Right lobe of liver (tissue), 6 donors: Measurements from ENCODE around the gene FOXI1. TPM values are rescaled to one million over a fixed set of nuclear protein-coding genes. Genes with fewer than 3 reads are reported as not detected.

Source experiments
- ATAC-seq, 4 donors: fragments of 200-7000 bp; cut with Tn5 transposase; one replicate each; pipeline ENCODE4 v1.9.1; 2020; ENCODE audit warnings: mild to moderate bottlenecking in 4 of 4, moderate library complexity in 4 of 4
- DNase-seq, 3 donors: peaks; one replicate each; pipeline ENCODE4 v3.0.0-alpha.2; 2020
- H3K27ac ChIP-seq, 3 donors: fragments of 200-600 bp; one replicate each; pipeline ENCODE4 v1.8.0; 2022
- H3K27me3 ChIP-seq, 2 donors: fragments of 200-600 bp; one replicate each; pipeline ENCODE4 v1.8.0; 2022
- H3K36me3 ChIP-seq, 4 donors: fragments of 200-600 bp; sonication (generic) in 1 of 4; one replicate each; pipeline versions ENCODE4 v1.5.1 to v1.8.0; 2017 to 2022; ENCODE audit warnings: control low read depth in 1 of 4
- H3K4me1 ChIP-seq, 4 donors: fragments of 200-600 bp; sonication (generic) in 1 of 4; one replicate each; pipeline versions ENCODE4 v1.5.1 to v1.8.0; 2017 to 2022; ENCODE audit warnings: control low read depth in 1 of 4
- H3K4me3 ChIP-seq, 3 donors: fragments of 200-600 bp; one replicate each; pipeline ENCODE4 v1.8.0; 2022
- H3K9me3 ChIP-seq, 4 donors: fragments of 200-600 bp; sonication (generic) in 1 of 4; one replicate each; pipeline versions ENCODE4 v1.5.1 to v1.8.0; 2017 to 2022; ENCODE audit warnings: control low read depth in 1 of 4
- CTCF ChIP-seq, 4 donors: fragments of 200-600 bp in 3 of 4; fragments of 450-650 bp in 1 of 4; IDR thresholded peaks; one replicate each; pipeline versions ENCODE4 v1.5.1 to v1.8.0; 2016 to 2022; ENCODE audit warnings: antibody characterized with exemption in 4 of 4, mild to moderate bottlenecking in 2 of 4
- POLR2A ChIP-seq: fragments of 450-650 bp; IDR thresholded peaks from one replicate; pipeline ENCODE4 v1.6.1; 2017; ENCODE audit warnings: antibody characterized with exemption, mild to moderate bottlenecking
- WGBS: methylation state at CpG from one replicate; pipeline ENCODE4 v1.1.6; 2018; ENCODE audit warnings: low coverage, low lambda C conversion rate; ENCODE audit not compliant: insufficient coverage; ENCODE audit errors: missing lambda C conversion rate; 5-methylcytosine and 5-hydroxymethylcytosine counted together
- intact Hi-C, 2 donors: fragments of 100-400 bp; cut with DNase I; formaldehyde crosslinking; loops; one replicate each; pipeline versions ENCODE4 v1.11.2 to v1.14.1; 2022
- total RNA-seq, 6 experiments: library from RNA; depleted of rRNA in 2 of 6; stranded (reverse); fragments of >200 nt in 2 of 6; fragmentation: NEBNext Ultra II Directional in 3 of 6; extraction: Animal tissue kit (Norgen Biotek cat#: 25700) in 3 of 6; gene quantifications; one replicate each; pipeline versions ENCODE4 v1.1.0 to v1.2.4, GENCODE V29; 2016 to 2023
- donor health status: DM: no; HTN: yes; CAD: no.
- donor health status: DM: no; HTN: no; CAD: no.
- donor health status: DM: no; HTN: no; CAD: no.
- donor health status: DM: no; HTN: yes; CAD: no.
- donor health status: DM: no; HTN: yes; CAD: no.

The FOXI1 gene
- total RNA-seq, 6 experiments from 2014 or later = not detected

GRCh38 chr5:170110403-170111087 lies 4.8 kb downstream of the FOXI1 start:
- Histone ChIP-seq H3K27ac (no peak overlapping the region), H3K36me3 (no peaks in the 10 kb centered on the region), H3K4me1 (no peaks in the 10 kb centered on the region), H3K9me3 (no peaks in the 10 kb centered on the region), H3K27me3 (no peaks in the 10 kb centered on the region), H3K4me3 (no peak overlapping the region)
- DNase-seq (no peak), ATAC-seq (no peak)
- TF ChIP-seq POLR2A (no peak), CTCF (IDR thresholded peaks at IDR 0.05) (no peak)
- 69% methylated on average over 3 of the region's 3 CpGs for WGBS
- intact Hi-C loops = no loop called here

- H3K4me1 ChIP-seq = no peaks in the 10 kb centered on the region
- TF ChIP-seq POLR2A (no peak), CTCF (IDR thresholded peaks at IDR 0.05) (no peak)
- DNase-seq (no peak), ATAC-seq (no peak)
- intact Hi-C loops = no loop called here
- H3K27ac ChIP-seq = no peak overlapping the region
- WGBS = 27% methylated on average over 7 of the region's 8 CpGs
- H3K27me3 ChIP-seq = no peaks in the 10 kb centered on the region
- H3K9me3 ChIP-seq = no peaks in the 10 kb centered on the region
- no peaks in the 10 kb centered on the region for H3K36me3 ChIP-seq
- no peak overlapping the region for H3K4me3 ChIP-seq
These were observed 5.5 kb downstream of the FOXI1 start for GRCh38 chr5:170111088-170111785.

- Histone ChIP-seq H3K9me3 (no peaks in the 10 kb centered on the region), H3K27me3 (no peaks in the 10 kb centered on the region), H3K4me3 (no peak overlapping the region), H3K36me3 (no peaks in the 10 kb centered on the region), H3K27ac (no peak overlapping the region), H3K4me1 (no peaks in the 10 kb centered on the region)
- no peak for TF ChIP-seq CTCF (IDR thresholded peaks at IDR 0.05)
- TF ChIP-seq POLR2A = no peak
- DNase-seq = no peak
- no peak for ATAC-seq
- WGBS = 24% methylated on average over 3 of the region's 6 CpGs
- intact Hi-C loops = no loop called here
These were observed 7.3 kb downstream of the FOXI1 start for GRCh38 chr5:170112876-170113521.

GRCh38 chr5:170113522-170113900 lies 7.8 kb downstream of the FOXI1 start:
- Histone ChIP-seq H3K27ac (no peak overlapping the region), H3K9me3 (no peaks in the 10 kb centered on the region), H3K36me3 (no peaks in the 10 kb centered on the region), H3K4me1 (no peaks in the 10 kb centered on the region), H3K4me3 (no peak overlapping the region), H3K27me3 (no peaks in the 10 kb centered on the region)
- TF ChIP-seq POLR2A = no peak
- no peak for TF ChIP-seq CTCF (IDR thresholded peaks at IDR 0.05)
- DNase-seq (no peak), ATAC-seq (no peak)
- 25% methylated on average over 2 of the region's 3 CpGs for WGBS
- intact Hi-C loops = no loop called here
